B cell (primary cell): Measurements from ENCODE around the gene LENG1. TPM values are rescaled to one million over a fixed set of nuclear protein-coding genes. Genes with fewer than 3 reads are reported as not detected.
"Not testable (repeated sequence)": the region's sequence is repeated elsewhere in the genome, so short reads cannot be mapped to it uniquely, and the experiment has no call there.

Experiments used
- ATAC-seq: fragments of 200-7000 bp; cut with Tn5 transposase; one replicate; pipeline ENCODE4 v1.10.0; 2021; ENCODE audit warnings: low read depth, mild to moderate bottlenecking, moderate number of reproducible peaks, moderate library complexity
- CTCF ChIA-PET: fragments of 350-600 bp; sonication (Branson Sonifier 250); formaldehyde crosslinking; loops from one replicate; lab custom pipeline; 2021; ENCODE audit warnings: antibody characterized with exemption, inconsistent platforms; lab: Charles Lee
- POLR2A ChIA-PET: fragments of 350-600 bp; sonication (Branson Sonifier 250); formaldehyde crosslinking; loops from one replicate; lab custom pipeline; 2021; ENCODE audit warnings: antibody characterized with exemption; lab: Charles Lee
- DNase-seq: peaks from one replicate; pipeline ENCODE4 v3.0.0; 2013
- H2AFZ ChIP-seq: 2 replicates; pipeline ENCODE4 v1.6.1; 2012; ENCODE audit warnings: mild to moderate bottlenecking, low read depth, low read length; ENCODE audit not compliant: insufficient read depth, poor library complexity, severe bottlenecking
- H3K27ac ChIP-seq, 2 donors: 1 replicate in 1 of 2; 2 replicates in 1 of 2; pipeline ENCODE4 v1.5.1; 2012 to 2013; ENCODE audit warnings: low read length in 2 of 2, mild to moderate bottlenecking in 2 of 2, moderate library complexity in 1 of 2
- H3K27me3 ChIP-seq, 4 experiments: fragments of 200-600 bp in 1 of 4; sonication (generic) in 1 of 4; replicated peaks in 1 of 4; 1 replicate in 2 of 4; 2 replicates in 2 of 4; pipeline versions ENCODE4 v1.6.1 to v1.7.0; 2013 to 2016; ENCODE audit warnings: low read length in 3 of 4, mild to moderate bottlenecking in 2 of 4, mixed read lengths in 1 of 4, moderate library complexity in 1 of 4; ENCODE audit not compliant: insufficient read depth in 4 of 4, control insufficient read depth in 3 of 4; ENCODE audit errors: control extremely low read depth in 1 of 4
- H3K36me3 ChIP-seq, 2 experiments: replicated peaks in 1 of 2; 1 replicate in 1 of 2; 2 replicates in 1 of 2; pipeline versions ENCODE4 v1.6.1 to v1.7.1; 2013; ENCODE audit warnings: low read length in 1 of 2; ENCODE audit not compliant: insufficient read depth in 2 of 2, control insufficient read depth in 1 of 2; ENCODE audit errors: control extremely low read depth in 1 of 2, extremely low read depth in 1 of 2
- H3K4me1 ChIP-seq, 2 donors: fragments of 200-600 bp in 1 of 2; sonication (generic) in 1 of 2; 1 replicate in 1 of 2; 2 replicates in 1 of 2; pipeline versions ENCODE4 v1.5.1 to v1.6.1; 2013 to 2017; ENCODE audit warnings: low read length in 2 of 2; ENCODE audit not compliant: control insufficient read depth in 2 of 2, insufficient read depth in 2 of 2
- H3K4me2 ChIP-seq: replicated peaks from 2 replicates; pipeline ENCODE3; 2012; ENCODE audit warnings: mild to moderate bottlenecking, low read depth, low read length; ENCODE audit not compliant: poor library complexity, severe bottlenecking
- H3K4me3 ChIP-seq, 5 experiments: fragments of 200-600 bp in 1 of 5; sonication (generic) in 1 of 5; 1 replicate in 3 of 5; 2 replicates in 2 of 5; pipeline versions ENCODE4 v1.5.1 to v1.7.0; 2011 to 2016; ENCODE audit warnings: low read length in 4 of 5, mild to moderate bottlenecking in 4 of 5, low read depth in 2 of 5, control low read depth in 1 of 5, moderate library complexity in 1 of 5; ENCODE audit not compliant: insufficient read depth in 1 of 5; ENCODE audit errors: control extremely low read depth in 1 of 5, extremely low read depth in 1 of 5
- H3K79me2 ChIP-seq: fragments of 200-600 bp; sonication (generic); one replicate; pipeline ENCODE4 v1.6.0; 2016; ENCODE audit warnings: low read length; ENCODE audit not compliant: control insufficient read depth, insufficient read depth
- H3K9ac ChIP-seq: fragments of 200-600 bp; sonication (generic); 2 replicates; pipeline ENCODE4 v1.6.1; 2017; ENCODE audit warnings: mild to moderate bottlenecking, low read length, moderate library complexity
- H3K9me3 ChIP-seq, 3 donors: one replicate each; pipeline versions ENCODE4 v1.6.1 to v1.7.1; 2013; ENCODE audit warnings: low read length in 2 of 3; ENCODE audit not compliant: control insufficient read depth in 2 of 3, insufficient read depth in 1 of 3; ENCODE audit errors: control extremely low read depth in 1 of 3
- H4K20me1 ChIP-seq: 2 replicates; pipeline ENCODE4 v1.6.0; 2012; ENCODE audit warnings: mild to moderate bottlenecking, low read length; ENCODE audit not compliant: insufficient read depth, control insufficient read depth, poor library complexity, severe bottlenecking
- H3K27ac Mint-ChIP-seq: one replicate; pipeline ENCODE4 v1.8.0; 2021; ENCODE audit warnings: mixed read lengths
- H3K27me3 Mint-ChIP-seq: one replicate; pipeline ENCODE4 v1.8.0; 2021; ENCODE audit warnings: mixed read lengths
- H3K4me1 Mint-ChIP-seq: one replicate; pipeline ENCODE4 v1.8.0; 2021; ENCODE audit warnings: mixed read lengths
- H3K4me3 Mint-ChIP-seq: one replicate; pipeline ENCODE4 v1.8.0; 2021; ENCODE audit warnings: mixed read lengths
- H3K9me3 Mint-ChIP-seq: one replicate; pipeline ENCODE4 v1.8.0; 2022; ENCODE audit warnings: mixed read lengths; ENCODE audit not compliant: insufficient read depth
- CTCF ChIP-seq: fragments of 200-600 bp; IDR thresholded peaks from one replicate; pipeline ENCODE4 v1.8.0; 2022; ENCODE audit warnings: antibody characterized with exemption, mild to moderate bottlenecking
- EZH2 ChIP-seq: IDR thresholded peaks from 2 replicates; pipeline ENCODE4 v1.6.1; 2012; ENCODE audit warnings: borderline replicate concordance, low read depth, mild to moderate bottlenecking, moderate library complexity, low read length; ENCODE audit not compliant: insufficient read depth, poor library complexity, severe bottlenecking
- WGBS: methylation state at CpG from one replicate; pipeline ENCODE4 v1.1.5; 2013; ENCODE audit warnings: missing lambda C conversion rate; ENCODE audit not compliant: insufficient coverage; 5-methylcytosine and 5-hydroxymethylcytosine counted together
- intact Hi-C: fragments of 100-400 bp; cut with micrococcal nuclease; formaldehyde crosslinking; loops from one replicate; pipeline ENCODE4 v1.10.0; 2022
- polyA plus RNA-seq: library from polyadenylated mRNA; depleted of rRNA; stranded (reverse); fragments of >200 nt; gene quantifications from 2 replicates; pipeline ENCODE4 v1.2.3, GENCODE V29; 2012
- total RNA-seq, 2 donors: library from RNA; stranded (reverse); fragments of 120-200 nt in 1 of 2; gene quantifications; 1 replicate in 1 of 2; 2 replicates in 1 of 2; pipeline versions ENCODE4 v1.2.3 to v1.2.4, GENCODE V29; 2013 to 2022

The LENG1 gene
- total and polyA plus RNA-seq, 2 donors (not counting 1 experiment from before 2014, with no cell fraction given) = 9.2 to 16.5 TPM

GRCh38 chr19:54196536-54196935, 37.0 kb upstream of the LENG1 start:
- POLR2A ChIA-PET = interaction anchor here (0.6 kb wide), 1 partner anchor 92 kb away, joined by 4 read pairs; no protein-coding TSS in a partner anchor
- 100% methylated on average over 4 of the region's 7 CpGs for WGBS

GRCh38 chr19:54194463-54194862, 34.9 kb upstream of the LENG1 start:
- WGBS = 94% methylated on average over 3 of the region's 12 CpGs
- H4K20me1 ChIP-seq, intact Hi-C loops, H3K9me3 ChIP-seq, H2AFZ ChIP-seq, H3K27me3 Mint-ChIP-seq, H3K4me2 ChIP-seq, H3K9me3 Mint-ChIP-seq, H3K27me3 ChIP-seq, CTCF ChIA-PET, ATAC-seq, DNase-seq, H3K4me3 Mint-ChIP-seq, POLR2A ChIA-PET, H3K9ac ChIP-seq, H3K27ac Mint-ChIP-seq, H3K4me3 ChIP-seq, H3K27ac ChIP-seq: not testable (repeated sequence)
- H3K4me1 Mint-ChIP-seq = peaks cover 21% of the 10 kb centered on the region
- H3K79me2 ChIP-seq = peaks cover 20% of the 10 kb centered on the region
- peaks cover 0 to 19% of the 10 kb centered on the region in 2 experiments for H3K36me3 ChIP-seq
- H3K4me1 ChIP-seq = peaks cover 7 to 10% of the 10 kb centered on the region in 2 donors

More at GRCh38 chr19:54196536-54196935, 37.0 kb upstream of the LENG1 start:
- Histone ChIP-seq H3K9me3 (no peaks in the 10 kb centered on the region), H2AFZ (no peak overlapping the region), H3K27ac (no peak overlapping the region), H3K4me2 (no peak overlapping the region), H3K4me1 (peaks cover 9 to 17% of the 10 kb centered on the region in 2 donors), H3K9ac (no peak overlapping the region), H3K4me3 (no peak overlapping the region), H3K27me3 (no peaks in the 10 kb centered on the region), H3K36me3 (peaks cover 1 to 22% of the 10 kb centered on the region in 2 experiments), H4K20me1 (peaks cover 13% of the 10 kb centered on the region), H3K79me2 (peaks cover 32% of the 10 kb centered on the region)
- Mint-ChIP-seq H3K4me1 (peaks cover 28% of the 10 kb centered on the region), H3K27ac (no peak overlapping the region), H3K9me3 (no peaks in the 10 kb centered on the region), H3K4me3 (no peak overlapping the region), H3K27me3 (no peaks in the 10 kb centered on the region)
- DNase-seq (no peak), ATAC-seq (no peak)
- CTCF ChIA-PET = no interaction called here
- TF ChIP-seq EZH2 (no peak), CTCF (no peak)
- intact Hi-C loops = no loop called here
